HG03025 (cell line): Measurements from ENCODE around the gene UBTD2.
"Not testable (repeated sequence)": the region's sequence is repeated elsewhere in the genome, so short reads cannot be mapped to it uniquely, and the experiment has no call there.

ENCODE experiments used
- ATAC-seq: cut with Tn5 transposase; IDR thresholded peaks from one replicate; pipeline ENCODE4 v1.9.1; 2021; ENCODE audit warnings: mild to moderate bottlenecking, moderate library complexity; ENCODE audit not compliant: unreplicated experiment, low FRiP score

The UBTD2 gene

GRCh38 chr5:172199446-172199845 is 84.1 kb downstream of the UBTD2 start:
- ATAC-seq = no peak

DNA sequence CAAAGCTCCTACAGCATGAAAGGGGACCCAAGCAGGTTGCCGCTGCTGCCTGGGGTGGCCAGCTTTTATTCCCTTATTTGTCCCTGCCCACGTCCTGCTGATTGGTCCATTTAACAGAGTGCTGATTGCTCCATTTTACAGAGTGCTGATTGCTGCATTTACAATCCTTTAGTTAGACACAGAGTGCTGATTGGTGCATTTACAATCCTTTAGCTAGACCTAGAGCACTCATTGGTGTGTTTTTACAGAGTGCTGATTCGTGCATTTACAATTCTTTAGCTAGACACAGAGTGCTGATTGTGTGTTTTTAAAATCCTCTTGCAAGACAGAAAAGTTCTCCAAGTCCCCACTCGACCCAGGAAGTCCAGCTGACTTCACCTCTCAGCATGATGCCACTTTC is 85.8 kb downstream of the UBTD2 start:
- ATAC-seq = not testable (repeated sequence)

DNA sequence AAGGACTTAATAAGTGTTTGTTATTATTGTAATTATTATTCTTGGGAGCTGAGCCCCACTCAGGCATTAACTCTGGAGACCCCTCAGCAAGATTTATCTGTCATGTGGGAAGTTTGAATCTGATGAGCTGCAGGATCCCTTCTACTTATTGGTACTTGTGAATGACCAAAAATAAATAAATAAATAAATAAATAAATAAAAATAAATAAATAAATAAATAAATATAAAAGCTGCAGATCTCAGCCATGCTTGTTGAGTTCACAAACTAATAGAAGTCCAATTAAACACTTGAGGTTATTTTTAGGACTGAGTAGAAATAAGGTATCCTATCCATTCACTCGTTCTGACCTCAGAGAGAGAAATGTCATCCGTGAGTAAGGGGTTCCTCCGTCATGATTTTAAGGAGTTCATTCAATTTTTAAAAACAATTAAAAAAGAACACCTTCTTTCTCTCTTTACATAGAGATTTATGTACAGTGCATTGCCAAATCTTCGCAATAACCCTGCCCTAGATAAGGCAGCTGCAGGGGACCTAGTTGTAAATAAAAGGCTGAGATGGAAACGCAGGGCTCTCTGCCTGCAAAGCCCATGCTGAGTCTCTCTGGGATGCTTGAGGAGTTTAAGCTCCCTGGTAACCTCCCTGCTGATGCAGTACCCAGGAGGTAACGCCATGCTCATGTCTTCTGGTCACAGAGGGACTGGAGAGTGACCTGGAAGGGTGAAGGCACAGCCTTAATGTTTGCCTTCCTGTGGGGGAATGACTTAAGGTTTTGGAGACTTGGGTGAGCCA is 88.4 kb downstream of the UBTD2 start:
- ATAC-seq = no peak

DNA sequence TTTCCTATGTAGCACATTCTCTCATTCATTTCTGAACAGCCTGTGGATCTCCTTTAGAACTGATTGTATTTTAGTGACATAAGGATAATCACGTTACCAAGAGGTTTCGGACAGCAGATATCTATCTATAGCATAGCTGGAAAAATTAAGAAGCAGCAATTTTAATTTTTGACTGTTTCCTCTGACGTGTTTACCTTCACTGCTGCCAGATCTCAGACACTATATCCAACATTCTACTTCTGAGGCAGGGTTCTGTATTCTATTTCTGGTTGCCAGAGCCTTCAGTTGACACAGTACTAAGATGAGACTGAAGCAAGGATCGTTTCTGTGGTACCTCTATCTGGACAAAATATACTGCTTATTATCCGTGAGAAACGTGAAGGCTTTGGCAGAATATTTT is 89.7 kb downstream of the UBTD2 start, which contains the start of gene EFCAB9:
Gene EFCAB9, plus strand, starts transcription at position 301 of the 400 bp plus-strand sequence. Its CDS starts 1 bp downstream, at position 302.
- no peak for ATAC-seq

DNA sequence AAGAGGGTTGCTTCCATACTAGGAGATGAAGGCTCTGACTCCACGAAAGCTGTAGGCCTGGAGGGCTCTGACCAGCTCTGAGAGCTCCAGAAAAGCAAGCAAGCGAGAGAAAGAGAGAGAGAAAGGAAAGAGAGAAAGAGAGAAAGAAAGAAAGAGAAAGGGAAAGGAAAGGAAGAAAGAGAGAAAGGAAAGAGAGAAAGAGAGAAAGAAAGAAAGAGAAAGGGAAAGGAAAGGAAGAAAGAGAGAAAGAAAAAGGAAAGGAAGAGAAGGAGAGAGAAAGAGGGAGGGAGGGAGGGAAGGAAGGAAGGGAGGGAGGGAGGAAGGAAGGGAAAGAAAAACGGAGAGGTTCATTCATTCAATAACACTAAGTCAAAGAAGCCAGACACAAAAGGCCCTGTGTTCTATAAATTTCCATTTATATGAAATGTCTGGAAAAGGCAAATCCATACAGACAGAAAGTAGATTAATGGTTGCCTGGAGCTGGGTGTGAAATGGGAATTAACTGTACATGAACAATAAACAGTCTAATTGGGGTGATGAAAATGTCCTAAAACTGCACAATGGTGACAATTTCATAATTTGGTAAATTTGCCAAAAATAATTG is 93.8 kb downstream of the UBTD2 start:
- ATAC-seq = no peak

- no peak for ATAC-seq
Observed at GRCh38 chr5:172188893-172189692, 94.5 kb downstream of the UBTD2 start.

DNA sequence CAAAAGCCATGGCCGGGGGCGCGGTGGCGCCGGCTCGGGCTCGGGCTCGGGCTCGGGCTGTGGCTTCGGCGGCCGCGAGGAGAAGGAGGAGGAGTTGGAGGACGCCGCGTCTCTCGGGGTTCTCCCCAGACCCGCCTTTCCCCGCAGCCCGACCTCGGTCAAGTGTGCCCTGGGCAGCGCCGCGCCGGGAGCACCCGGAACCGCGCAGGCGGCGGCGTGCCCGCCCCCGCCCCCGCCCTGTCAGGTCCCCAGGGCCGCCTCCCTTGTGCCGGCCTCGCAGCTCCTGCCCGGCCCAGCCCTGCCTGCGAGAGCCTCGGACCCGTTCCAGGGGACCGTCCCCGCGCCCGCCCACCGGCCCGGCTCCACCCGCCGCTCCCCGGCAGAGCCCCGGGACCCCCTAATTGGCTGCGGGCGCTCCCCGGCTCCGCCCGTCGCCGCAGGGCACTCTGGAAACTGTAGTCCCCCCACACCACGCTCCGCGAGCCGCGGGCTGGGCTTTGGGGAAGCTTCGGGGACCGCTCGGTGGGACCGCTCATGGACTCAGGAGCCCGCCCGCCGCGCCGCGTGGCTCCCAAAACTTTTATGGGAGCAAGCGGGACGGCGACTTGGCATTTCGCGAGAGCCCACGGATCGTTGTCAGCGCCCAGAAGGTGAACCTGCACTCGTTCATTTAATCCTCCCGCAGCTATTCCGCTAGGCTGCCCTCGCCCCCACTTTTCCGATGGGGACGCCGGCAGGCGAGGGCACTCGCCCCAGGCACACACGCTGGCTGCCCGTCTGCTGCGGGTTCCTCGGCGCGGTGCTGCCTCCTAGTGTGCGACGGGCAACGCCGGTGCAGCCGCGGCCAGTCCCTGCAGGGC is 95.3 kb downstream of the UBTD2 start, which contains the start of gene STK10:
Gene STK10, minus strand, starts transcription at position 192 of the 860 bp plus-strand sequence. Its CDS starts 182 bp downstream, at position 10.
- ATAC-seq = peak; percentile 71

DNA sequence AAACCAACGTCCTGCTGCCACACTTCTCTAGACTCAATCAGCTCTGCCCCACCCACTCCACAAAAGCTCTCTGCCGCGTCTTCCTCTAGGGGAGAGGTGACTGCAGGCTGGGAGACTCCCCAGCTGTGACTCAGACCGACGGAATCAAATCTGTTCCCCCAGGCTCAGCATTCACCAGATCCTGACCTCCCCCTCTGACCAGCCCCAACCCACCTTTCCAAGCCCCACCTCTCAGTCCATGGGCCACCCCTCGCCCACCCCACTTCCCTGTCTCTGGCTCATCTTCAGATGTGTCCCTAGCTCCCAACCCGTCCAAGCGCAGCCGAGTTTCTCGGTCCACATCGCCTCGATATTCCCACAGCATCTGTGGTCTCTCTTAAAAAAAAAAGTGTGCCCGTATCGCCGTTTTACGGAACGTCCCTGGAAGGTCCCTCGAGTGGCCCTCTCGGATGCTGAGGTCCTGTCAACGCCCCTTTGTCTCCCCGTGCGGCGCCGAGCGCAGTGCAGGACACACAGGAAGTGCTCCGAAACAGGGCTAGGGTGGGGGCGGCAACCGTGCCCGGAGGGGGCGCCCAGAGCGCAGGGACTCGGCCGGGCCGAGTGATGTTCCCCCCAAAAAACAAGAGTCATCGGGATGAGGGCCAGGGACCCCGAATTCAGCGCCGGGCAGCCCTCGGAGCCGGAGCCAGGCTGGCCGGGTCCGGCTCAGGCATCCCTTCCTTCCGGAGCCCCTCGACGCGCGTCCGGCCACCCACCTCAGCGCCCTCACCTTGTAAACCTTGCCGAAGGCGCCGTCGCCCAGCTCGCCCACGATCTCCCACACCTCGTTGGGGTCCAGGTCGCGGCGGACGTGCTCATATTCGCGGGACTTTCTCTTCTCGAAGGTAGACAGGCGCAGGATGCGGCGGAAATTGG is 96.2 kb downstream of the UBTD2 start:
- peak; percentile 16 for ATAC-seq

DNA sequence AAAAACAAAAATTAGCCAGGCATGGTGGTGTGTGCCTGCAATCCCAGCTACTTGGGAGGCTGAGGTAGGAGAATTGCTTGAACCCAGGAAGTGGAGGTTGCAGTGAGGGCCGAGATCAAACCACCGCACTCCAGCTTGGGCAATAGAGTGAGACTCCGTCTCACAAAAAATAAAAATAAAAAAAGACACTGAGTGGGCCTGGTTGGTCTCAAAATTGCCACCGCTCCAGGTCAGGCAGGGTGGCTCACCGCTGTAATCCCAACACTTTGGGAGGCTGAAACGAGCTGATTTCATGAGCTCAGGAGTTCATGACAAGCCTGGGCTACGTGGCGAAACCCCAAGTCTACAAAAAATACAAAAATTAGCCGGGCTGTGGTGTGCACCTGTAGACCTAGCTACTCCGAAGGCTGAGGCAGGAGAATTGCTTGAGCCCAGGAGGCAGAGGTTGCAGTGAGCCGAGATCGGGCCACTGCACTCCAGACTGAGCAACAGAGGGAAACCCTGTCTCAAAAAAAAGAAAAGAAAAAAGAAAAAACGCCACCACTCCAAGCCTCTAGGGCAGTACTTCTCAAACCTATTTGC is 97.4 kb downstream of the UBTD2 start:
- no peak for ATAC-seq

- ATAC-seq = no peak
Observed at GRCh38 chr5:172185096-172185461, 98.5 kb downstream of the UBTD2 start.

DNA sequence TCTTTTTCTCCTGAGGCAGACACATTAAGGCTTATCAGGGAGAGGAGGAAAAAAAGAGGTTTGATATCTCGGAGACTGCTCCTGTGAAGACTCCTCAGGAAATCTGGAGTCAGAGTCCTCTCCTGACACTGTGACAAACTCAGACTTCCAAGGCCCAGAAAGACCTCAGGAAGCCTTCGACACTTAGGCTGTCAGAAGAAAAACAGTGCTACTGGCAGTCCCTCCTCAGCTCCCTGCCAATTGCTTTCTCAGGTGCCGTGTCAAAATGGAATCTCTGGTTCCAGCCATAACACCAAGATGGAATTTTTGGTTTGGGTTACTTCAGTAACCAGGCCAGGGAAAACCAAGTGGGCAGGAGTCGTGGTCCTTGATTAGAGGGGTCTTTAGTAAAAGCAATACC is 99.7 kb downstream of the UBTD2 start:
- ATAC-seq = no peak

- ATAC-seq = no peak
Observed at GRCh38 chr5:172182291-172182690, 101.3 kb downstream of the UBTD2 start.

DNA sequence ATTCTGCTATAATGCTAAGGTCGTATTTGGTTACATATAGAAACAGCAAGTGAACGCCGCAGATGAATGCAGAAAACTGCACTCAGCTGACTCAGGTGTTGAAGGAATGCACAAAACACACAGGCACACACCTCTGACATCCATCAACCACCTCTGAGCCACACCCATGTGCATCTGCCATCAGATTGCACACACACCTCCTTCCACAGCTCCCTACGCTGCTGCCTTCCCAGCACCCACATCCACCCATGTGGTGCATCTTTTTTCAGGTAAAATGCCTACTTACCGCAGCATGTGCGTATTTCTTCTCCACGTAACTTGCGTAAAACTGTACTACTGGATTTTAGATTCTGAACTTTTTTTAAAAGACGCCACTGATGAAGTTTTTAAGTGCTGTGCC is 102.6 kb downstream of the UBTD2 start:
- no peak for ATAC-seq

GRCh38 chr5:172178991-172179989 is 104.3 kb downstream of the UBTD2 start:
- peak; percentile 30 for ATAC-seq

- no peak for ATAC-seq
Observed at GRCh38 chr5:172178301-172178987, 105.1 kb downstream of the UBTD2 start.

DNA sequence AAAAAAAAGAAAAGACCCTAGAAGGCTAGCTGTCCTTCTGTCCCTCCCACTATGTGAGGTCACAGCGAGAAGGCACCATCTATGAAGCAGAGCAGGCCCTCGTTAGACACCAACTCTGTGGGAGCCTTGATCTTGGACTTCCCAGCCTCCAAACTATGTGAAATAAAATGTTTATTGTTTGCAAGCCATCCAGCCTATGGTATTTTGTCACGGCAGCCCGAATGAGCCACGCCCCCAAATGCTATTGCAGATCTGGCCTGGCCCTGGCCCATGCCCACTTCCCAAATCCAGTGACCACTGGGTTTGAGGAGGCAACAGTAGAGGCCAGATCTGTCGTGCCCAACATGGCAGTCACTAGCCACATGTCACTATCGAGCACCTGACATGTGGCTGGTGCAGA is 106.4 kb downstream of the UBTD2 start:
- no peak for ATAC-seq

DNA sequence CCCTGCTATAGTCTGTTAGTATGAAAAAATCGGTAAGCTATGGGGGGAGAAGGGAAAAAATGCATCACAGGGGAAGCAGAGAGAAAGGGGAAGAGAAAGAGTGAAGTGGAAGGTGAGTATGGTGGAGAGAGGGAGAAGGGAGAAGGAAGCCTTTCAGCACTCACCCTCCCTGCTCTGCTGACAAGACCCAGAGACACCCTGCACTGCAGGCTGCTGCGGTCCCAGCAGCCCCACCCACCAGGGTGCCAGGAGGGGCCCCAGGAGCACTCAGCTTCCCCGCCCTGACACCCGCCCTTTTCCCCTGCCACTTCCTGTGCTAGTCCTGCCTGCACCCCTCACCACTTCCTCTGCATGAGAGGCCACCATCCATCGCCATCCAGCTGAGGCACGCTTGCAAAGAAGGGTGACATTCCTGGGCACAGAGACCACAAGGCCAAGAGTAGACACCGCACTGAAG is 108.3 kb downstream of the UBTD2 start:
- ATAC-seq = peak; percentile 47
